Astrocyte of the cerebellum (primary cell): Measurements from ENCODE around the gene OR8B8.

ENCODE experiments used
- DNase-seq: peaks from one replicate; pipeline ENCODE4 v3.0.0-alpha.2; 2011; ENCODE audit warnings: low read depth
- H3K4me3 ChIP-seq: 2 replicates; pipeline ENCODE4 v1.5.1; 2011; ENCODE audit warnings: mild to moderate bottlenecking, low read depth, low read length, moderate library complexity
- in situ Hi-C: cut with HindIII; loops from 2 replicates; pipeline ENCODE4 v1.10.0; 2017; ENCODE audit warnings: low sequenced_read_pairs
- TF ChIP-seq, protein P1 (sequence below): IDR thresholded peaks from 2 replicates; pipeline ENCODE4 v1.5.1; 2012; ENCODE audit warnings: low read length, low read depth, moderate library complexity, mild to moderate bottlenecking; ENCODE audit errors: missing control alignments

OR8B8 gene

DNA sequence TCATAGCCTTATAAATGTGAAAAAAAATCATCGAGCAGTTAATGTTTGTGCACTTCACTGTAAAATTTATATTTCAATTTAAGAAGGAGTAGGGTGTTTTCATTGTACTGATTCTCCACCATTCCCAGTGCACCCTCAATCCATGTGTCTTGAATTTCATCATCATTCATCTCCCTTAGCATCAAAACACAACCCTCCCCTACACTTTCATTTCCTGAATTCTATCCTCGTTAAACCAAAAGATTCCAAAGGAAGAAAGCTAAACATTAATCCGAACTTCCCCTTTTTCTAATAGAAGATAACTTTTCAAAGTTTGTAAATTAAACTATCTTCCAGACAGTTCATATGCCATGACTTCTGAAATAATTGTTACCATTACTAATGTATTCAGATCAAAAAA lies 34.1 kb upstream of the OR8B8 start:
- TF ChIP-seq, protein P1, sequence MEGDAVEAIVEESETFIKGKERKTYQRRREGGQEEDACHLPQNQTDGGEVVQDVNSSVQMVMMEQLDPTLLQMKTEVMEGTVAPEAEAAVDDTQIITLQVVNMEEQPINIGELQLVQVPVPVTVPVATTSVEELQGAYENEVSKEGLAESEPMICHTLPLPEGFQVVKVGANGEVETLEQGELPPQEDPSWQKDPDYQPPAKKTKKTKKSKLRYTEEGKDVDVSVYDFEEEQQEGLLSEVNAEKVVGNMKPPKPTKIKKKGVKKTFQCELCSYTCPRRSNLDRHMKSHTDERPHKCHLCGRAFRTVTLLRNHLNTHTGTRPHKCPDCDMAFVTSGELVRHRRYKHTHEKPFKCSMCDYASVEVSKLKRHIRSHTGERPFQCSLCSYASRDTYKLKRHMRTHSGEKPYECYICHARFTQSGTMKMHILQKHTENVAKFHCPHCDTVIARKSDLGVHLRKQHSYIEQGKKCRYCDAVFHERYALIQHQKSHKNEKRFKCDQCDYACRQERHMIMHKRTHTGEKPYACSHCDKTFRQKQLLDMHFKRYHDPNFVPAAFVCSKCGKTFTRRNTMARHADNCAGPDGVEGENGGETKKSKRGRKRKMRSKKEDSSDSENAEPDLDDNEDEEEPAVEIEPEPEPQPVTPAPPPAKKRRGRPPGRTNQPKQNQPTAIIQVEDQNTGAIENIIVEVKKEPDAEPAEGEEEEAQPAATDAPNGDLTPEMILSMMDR, result no peak
- no peak for DNase-seq
- no peak overlapping the region for H3K4me3 ChIP-seq
- in situ Hi-C loops, result no loop called here

DNA sequence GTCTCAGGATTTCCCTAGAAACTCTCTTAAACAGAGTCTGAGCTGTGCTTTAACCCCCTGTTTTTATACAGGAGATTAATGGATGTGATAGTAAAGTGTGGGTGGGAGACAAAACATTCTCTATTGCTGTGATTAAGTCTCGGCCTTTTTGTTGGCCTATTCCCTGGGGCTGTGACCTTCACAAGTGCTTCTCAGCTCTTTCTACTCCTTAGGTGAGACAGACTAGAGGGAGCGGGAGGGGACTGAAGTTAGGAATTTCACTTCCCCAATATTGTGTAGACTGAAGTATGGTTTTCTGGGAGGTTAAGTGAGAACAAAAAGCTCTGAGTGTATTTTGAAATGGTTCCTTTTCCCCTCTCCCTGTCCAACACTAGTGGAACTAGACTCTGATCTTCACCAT lies 29.8 kb upstream of the OR8B8 start:
- TF ChIP-seq, protein P1, result no peak
- H3K4me3 ChIP-seq, result no peak overlapping the region
- in situ Hi-C loops, result no loop called here
- DNase-seq, result no peak

DNA sequence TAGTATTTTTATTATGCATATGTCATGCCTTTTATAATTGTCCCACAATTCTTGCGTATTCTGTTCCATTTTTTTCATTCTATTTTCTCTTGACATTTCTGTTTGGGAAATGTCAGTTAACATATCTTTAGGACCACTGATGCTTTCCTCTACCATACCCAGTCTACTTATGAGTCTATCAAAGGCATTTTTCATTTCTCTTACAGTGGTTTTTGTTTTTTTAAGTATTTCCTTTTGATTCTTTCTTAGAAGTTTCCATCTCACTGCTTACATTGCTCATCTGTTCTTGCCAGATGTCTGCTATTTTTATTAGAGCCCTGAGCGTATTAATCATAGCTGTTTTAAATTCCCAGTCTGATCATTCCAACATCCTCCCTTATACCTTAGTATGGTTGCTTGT lies 29.3 kb upstream of the OR8B8 start:
- DNase-seq, result no peak
- in situ Hi-C loops, result no loop called here
- TF ChIP-seq, protein P1, result no peak
- no peak overlapping the region for H3K4me3 ChIP-seq

DNA sequence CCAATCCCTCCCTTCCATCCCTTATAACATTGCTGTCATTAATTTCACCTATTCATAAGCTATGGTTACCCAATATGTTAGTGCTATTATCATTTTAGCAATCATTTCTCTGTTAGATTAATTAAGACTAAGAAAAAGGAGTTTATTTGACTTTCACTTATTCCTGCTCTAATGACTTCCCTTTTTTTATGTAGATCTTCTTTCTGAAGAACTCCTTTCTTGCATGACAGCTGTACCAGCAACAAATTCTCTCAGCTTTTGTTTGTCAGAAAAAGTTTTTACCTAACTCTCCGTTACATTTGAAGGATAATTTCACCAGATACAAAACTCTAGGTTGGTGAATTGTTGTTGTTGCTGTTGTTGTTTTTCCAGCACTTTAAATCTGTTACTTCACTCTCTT lies 28.6 kb upstream of the OR8B8 start:
- DNase-seq, result no peak
- TF ChIP-seq, protein P1, result no peak
- no peak overlapping the region for H3K4me3 ChIP-seq
- in situ Hi-C loops, result no loop called here

DNA sequence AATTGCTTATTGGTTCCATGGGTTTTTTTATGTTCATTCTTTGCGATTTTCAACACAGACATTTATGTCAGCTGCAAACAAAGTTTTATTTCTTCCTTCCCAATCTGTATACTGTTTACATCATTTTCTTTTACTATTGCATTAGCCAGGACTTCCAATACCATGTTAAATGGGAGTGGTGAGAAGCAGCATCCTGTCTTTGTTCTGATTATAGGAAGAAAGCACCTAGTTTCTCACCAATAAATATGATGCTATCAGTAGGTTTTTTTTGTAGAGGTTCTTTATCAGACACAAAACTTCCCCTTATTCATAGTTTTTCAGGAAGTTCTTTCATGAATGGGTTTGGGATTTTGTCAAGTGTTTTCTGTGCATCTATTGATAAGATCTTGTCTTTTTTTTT lies 28.0 kb upstream of the OR8B8 start:
- in situ Hi-C loops, result no loop called here
- TF ChIP-seq, protein P1, result no peak
- DNase-seq, result no peak
- no peak overlapping the region for H3K4me3 ChIP-seq

DNA sequence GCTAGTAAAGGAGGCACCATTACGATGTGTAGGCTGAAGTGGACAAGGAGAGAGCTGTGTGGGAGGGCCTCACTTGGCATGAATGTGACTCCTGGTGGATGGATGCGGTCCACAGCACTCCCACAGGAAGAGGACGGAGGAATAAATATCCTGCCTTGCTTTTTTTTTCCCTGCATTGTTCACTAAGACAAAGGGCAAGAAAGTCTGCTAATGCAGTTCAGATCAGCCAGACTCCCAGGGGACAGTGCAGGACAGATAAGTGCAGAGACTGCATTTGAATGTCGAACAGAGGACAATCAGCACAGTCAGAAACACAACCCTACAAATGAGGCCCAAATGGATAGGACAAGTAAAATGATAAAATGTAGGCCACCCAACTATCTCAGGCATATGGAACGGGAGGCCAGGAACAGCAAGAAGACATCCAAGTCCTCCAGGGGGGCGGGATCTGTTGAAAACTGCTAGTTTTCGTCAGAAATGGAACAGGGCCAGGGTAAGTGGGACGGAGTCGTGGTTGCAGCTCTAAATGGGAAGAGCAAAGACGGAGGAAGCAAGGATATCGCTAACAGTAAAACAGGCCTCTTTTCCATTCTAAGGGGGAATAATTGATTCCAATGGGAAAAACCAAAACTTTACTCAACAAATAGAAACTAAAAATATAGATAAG lies 25.2 kb upstream of the OR8B8 start:
- TF ChIP-seq, protein P1, result no peak
- no peak overlapping the region for H3K4me3 ChIP-seq
- DNase-seq, result no peak
- in situ Hi-C loops, result no loop called here
